HG02981 (cell line): ENCODE results near the gene FBXO34.
"Not testable (repeated sequence)": the region's sequence is repeated elsewhere in the genome, so short reads cannot be mapped to it uniquely, and the experiment has no call there.

Experiments
- ATAC-seq: cut with Tn5 transposase; IDR thresholded peaks from one replicate; pipeline ENCODE4 v1.9.1; 2021; ENCODE audit warnings: mild to moderate bottlenecking, moderate library complexity; ENCODE audit not compliant: unreplicated experiment

The FBXO34 gene

GRCh38 chr14:55381040-55381439, 109.8 kb downstream of the FBXO34 start:
- ATAC-seq = no peak

- ATAC-seq = no peak
Observed at GRCh38 chr14:55381561-55381960, 110.3 kb downstream of the FBXO34 start.

- no peak for ATAC-seq
Observed at GRCh38 chr14:55382483-55382882, 111.3 kb downstream of the FBXO34 start.

- not testable (repeated sequence) for ATAC-seq
Observed at GRCh38 chr14:55383056-55383466, 111.8 kb downstream of the FBXO34 start.

GRCh38 chr14:55383541-55384140, 112.4 kb downstream of the FBXO34 start:
- ATAC-seq = no peak

GRCh38 chr14:55384536-55384935, 113.3 kb downstream of the FBXO34 start:
- no peak for ATAC-seq

GRCh38 chr14:55386037-55386808, 115.0 kb downstream of the FBXO34 start:
- ATAC-seq = no peak

GRCh38 chr14:55387121-55387520, 115.9 kb downstream of the FBXO34 start:
- ATAC-seq = no peak

GRCh38 chr14:55388160-55388559, 116.9 kb downstream of the FBXO34 start:
- no peak for ATAC-seq

GRCh38 chr14:55389330-55389729, 118.1 kb downstream of the FBXO34 start:
- ATAC-seq = no peak

GRCh38 chr14:55398679-55399078, 127.5 kb downstream of the FBXO34 start:
- no peak for ATAC-seq

GRCh38 chr14:55399183-55399582, 128.0 kb downstream of the FBXO34 start:
- no peak for ATAC-seq

- ATAC-seq = no peak
Observed at GRCh38 chr14:55399852-55400251, 128.6 kb downstream of the FBXO34 start.

GRCh38 chr14:55401751-55402150, 130.5 kb downstream of the FBXO34 start:
- ATAC-seq = no peak
